ENCODE measurements around the gene NAV2.

The NAV2 gene

DNA sequence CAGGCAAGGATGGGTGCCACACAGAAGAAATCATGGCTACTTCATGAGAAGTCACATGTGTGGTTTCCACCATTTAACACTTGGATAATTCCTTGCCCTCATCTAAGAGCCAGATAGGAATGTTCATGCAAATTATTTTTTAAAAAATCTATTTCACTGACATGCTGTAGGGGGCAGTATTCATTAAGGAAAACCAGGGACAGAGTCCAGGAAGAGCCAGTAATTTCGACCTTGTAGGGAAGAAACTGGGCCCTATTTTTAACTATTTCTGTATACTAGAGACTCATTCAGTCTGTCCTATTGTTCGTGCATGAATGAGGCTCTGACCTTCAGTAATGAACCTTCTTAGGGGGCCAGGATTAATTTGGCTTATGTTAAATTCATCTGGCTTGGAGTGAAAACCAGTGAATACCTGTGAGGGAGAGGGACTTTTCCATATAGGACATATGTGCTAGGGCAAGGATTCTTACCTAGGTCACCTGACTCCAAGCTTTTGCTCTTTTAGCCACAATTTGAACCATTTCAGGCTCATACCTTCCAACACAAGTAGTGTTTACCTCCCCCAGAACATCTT is 192.7 kb downstream of the NAV2 start:
- DNase-seq (ENCODE audit: extremely low read depth, low read depth): peak; percentile 38
- TF ChIP-seq, protein P1, sequence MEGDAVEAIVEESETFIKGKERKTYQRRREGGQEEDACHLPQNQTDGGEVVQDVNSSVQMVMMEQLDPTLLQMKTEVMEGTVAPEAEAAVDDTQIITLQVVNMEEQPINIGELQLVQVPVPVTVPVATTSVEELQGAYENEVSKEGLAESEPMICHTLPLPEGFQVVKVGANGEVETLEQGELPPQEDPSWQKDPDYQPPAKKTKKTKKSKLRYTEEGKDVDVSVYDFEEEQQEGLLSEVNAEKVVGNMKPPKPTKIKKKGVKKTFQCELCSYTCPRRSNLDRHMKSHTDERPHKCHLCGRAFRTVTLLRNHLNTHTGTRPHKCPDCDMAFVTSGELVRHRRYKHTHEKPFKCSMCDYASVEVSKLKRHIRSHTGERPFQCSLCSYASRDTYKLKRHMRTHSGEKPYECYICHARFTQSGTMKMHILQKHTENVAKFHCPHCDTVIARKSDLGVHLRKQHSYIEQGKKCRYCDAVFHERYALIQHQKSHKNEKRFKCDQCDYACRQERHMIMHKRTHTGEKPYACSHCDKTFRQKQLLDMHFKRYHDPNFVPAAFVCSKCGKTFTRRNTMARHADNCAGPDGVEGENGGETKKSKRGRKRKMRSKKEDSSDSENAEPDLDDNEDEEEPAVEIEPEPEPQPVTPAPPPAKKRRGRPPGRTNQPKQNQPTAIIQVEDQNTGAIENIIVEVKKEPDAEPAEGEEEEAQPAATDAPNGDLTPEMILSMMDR (IDR thresholded peaks at IDR 0.05; ENCODE audit: low read depth, low read length): peak; percentile 62

DNA sequence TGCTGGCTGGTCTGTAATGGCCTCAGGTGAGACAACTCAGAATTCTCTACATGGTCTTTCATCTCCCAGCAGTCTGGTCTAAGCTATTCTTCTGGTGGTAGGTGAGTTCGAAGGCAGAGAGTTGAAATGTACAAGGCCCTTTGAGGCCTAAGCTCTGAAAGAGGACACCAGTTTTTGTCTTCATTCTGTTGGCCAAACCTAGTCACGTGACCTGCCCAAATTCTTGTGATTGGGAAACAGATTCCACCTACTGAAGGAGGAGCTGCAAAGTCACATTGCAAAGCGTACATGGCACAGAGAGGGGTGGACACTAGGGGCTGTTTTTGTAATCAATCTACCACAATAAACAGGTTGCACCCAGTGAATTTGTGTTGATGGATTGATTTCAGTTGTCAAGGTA is 193.5 kb downstream of the NAV2 start:
- DNase-seq (ENCODE audit: extremely low read depth, low read depth): no peak
- TF ChIP-seq, protein P1 (IDR thresholded peaks at IDR 0.05; ENCODE audit: low read depth, low read length): no peak

DNA sequence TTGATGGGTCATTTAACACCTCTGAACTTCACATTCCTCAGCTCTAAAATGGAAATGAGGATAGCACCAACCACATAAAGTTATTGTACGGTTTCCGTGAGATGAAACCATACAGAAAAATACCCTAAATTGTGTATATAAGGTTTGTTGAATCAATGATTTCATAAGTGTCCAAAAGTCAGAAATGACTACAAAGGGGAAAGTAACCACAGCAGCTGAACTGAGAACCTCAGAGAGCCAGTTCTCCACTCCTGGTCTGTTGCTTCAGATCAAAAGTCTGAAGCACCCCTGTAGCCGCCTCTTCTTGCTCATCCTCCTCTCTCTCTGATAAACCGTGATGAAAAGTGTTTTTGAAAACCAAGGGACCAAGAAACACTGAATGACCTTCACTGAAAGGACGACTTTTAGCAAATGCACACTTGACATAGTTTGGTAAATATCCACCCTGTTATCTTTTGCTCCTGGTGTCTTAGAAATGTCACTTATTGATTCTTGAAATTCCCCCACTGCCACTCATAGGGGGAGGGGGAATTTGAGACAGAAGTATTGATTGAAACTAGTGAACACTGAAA is 194.5 kb downstream of the NAV2 start:
- TF ChIP-seq, protein P1 (IDR thresholded peaks at IDR 0.05; ENCODE audit: low read depth, low read length): no peak
- DNase-seq (ENCODE audit: extremely low read depth, low read depth): no peak

DNA sequence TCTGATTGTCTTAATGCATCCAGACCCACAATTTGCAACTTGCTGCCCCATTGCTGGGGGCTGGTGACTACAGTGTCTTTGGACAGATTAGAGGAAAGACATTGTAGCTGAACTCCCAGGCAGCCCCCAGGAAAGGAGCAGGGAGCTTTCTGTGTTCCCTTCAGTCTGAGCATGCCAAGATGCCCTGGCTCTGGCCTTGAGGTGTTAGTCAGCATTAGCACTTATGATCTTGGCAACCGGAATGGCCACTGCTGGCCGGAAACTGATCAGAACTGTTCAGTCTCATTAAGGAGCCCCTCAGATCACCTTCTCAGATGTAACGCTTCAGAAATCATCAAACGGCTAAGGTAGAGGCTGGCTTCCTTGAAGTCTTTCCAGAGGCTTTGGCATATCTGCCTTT is 195.2 kb downstream of the NAV2 start:
- DNase-seq (ENCODE audit: extremely low read depth, low read depth): no peak
- TF ChIP-seq, protein P1 (IDR thresholded peaks at IDR 0.05; ENCODE audit: low read depth, low read length): no peak

DNA sequence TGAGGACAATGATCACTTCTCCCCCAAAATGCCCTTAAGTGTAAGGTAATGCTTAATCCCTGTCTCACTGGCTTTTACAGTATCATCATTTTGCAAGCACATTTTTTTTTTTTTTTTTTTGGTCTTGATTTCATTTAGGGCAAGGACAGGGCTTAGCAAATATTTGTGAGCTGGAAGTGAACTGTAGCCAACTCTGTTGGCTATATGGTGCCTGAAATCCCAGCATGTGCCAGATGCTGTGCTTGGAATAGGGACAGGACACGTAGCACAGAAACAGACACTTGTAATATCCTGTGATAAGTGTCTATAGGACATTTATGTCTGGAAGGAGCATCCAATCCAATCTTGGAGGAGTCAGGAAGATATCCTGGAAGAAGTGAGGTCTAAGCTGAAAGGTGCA is 198.3 kb downstream of the NAV2 start:
- DNase-seq (ENCODE audit: extremely low read depth, low read depth): no peak
- TF ChIP-seq, protein P1 (IDR thresholded peaks at IDR 0.05; ENCODE audit: low read depth, low read length): no peak

DNA sequence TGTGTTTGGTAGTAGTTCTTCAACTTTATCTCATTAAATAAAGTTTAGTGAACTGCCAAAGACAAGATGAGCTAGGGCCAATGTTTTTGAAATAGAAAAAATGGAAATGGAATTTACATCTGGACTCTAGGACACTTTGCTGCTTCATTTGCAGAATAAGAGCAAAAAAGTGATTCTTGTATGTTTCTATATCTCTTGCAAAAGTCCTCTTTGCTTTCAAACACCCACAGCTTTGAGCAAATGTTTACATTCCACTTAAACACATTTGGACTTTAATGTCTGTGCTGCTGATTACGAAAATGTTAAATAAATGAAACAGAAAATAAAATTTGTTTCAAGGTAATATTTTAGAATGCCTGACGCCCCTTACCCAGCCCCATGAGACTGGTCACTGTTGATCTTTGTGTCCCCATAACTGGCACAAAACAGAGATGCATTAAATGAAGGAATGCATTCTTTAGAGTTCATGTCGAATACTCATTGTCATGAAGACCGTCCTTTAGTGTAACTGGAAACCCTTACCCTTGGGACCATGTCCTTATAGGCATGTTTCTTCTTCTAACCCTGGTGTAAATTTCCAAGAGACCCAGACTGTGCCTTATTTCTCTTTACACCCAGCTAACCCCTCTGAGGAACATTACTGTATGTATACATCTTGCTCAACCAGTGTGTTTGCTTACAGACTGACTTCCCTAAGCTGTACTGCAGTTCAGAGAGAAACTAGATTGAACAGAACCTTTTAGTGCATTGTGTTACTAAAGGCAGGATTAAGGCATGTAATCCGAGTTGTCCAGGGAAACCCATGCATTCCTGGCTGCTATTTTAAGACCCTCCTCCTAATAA is 199.7 kb downstream of the NAV2 start:
- TF ChIP-seq, protein P1 (IDR thresholded peaks at IDR 0.05; ENCODE audit: low read depth, low read length): no peak
- no peak for DNase-seq (ENCODE audit: extremely low read depth, low read depth)

Measured in AG09319 (cell line).